Measurements from ENCODE around the gene NGEF. TPM values are rescaled to one million over a fixed set of nuclear protein-coding genes. Genes with fewer than 3 reads are reported as not detected.

Gene NGEF
- total RNA-seq, 2 experiments from 2014 or later = not detected

DNA sequence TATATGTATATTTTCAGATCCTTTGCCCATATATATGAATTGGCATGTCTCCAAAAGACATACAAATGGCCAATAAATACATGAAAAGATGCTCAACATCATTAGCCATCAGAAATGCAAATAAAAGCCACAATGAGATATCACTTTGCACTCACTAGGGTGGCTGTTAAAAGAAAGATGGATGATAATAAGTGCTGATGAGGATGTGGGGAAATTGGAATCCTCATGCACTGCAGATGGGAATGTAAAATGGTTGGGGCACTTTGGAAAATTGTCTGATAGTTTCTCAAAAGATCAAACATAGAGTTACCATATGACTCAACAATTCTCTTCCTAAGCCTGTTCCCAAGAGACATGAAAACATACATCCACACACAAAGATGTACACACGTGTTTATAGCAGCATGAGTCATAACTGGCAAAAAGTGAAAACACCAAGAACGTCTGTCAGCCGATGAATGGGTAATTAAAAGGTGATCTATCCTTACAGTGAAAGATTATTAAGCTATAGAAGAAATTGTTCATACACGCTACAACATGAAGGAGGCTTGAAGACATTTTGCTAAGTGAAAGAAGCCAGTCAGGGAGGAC lies 19.7 kb downstream of the NGEF start:
- ATAC-seq (ENCODE audit: low read depth) = no peak
- Mint-ChIP-seq H3K36me3 (no peaks in the 10 kb centered on the region), H3K4me1 (no peaks in the 10 kb centered on the region), H3K27ac (no peak overlapping the region), H3K9me3 (no peaks in the 10 kb centered on the region), H3K27me3 (peaks cover 31% of the 10 kb centered on the region), H3K4me3 (no peak overlapping the region)
- POLR2A ChIA-PET = no interaction called here
- DNase-seq = no peak

DNA sequence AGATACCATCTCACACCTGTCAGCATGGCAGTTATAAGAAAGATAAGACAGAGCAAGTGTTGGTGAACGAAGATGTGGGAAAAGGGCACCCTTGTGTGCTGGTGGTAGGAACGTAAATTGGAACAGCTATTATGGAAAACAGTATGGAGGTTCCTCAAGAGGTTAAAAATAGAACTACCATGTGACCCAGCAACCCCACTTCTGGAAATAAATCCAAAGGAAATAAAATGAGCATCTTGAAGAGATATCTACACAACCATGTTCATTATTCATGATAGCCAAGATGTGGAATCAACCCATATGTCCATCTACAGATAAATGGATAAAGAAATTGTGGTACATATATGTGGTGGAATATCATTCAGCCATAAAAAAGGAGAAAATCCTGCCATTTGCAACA lies 26.9 kb downstream of the NGEF start:
- no peaks in the 10 kb centered on the region for H3K9me3 Mint-ChIP-seq
- H3K27ac Mint-ChIP-seq = no peak overlapping the region
- POLR2A ChIA-PET = no interaction called here
- no peak for ATAC-seq (ENCODE audit: low read depth)
- H3K4me1 Mint-ChIP-seq = no peaks in the 10 kb centered on the region
- H3K36me3 Mint-ChIP-seq = no peaks in the 10 kb centered on the region
- H3K27me3 Mint-ChIP-seq = peaks cover 32% of the 10 kb centered on the region
- H3K4me3 Mint-ChIP-seq = no peak overlapping the region
- DNase-seq = no peak

DNA sequence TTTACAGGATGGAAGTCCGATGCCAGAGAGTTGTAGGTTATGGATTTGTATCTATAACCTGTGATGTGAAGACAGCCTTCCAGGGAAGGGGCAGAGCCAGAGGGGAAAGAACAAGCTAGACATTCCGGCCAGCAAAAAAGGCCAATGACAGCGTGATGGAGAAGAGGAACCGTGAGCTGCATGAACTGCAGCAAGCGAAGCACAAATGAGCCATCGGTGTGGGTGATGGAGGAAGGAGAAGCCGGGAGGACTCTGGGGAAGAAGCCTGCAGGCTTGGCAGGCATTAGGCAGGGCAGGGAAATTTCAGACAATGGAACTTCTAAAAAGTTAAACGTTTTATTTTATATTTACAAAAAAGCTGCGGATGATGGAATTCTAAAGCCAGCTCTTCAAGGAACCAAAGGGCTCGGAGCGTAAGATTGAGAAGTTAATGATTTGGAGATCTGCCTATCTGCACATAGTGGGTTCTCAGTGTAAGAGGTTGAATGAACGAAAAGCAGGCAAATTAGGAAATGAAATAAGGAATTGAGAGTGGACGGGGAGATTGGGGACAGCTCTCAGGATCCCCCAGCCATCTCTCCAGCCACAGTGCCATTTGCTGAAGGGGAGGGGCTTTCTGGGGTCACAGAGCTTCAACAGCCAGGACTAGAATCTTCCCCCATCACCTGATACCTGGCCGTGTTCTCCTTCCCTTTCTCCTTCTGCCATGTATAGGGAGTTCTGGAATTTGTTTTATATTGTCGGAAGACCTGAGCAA lies 28.4 kb downstream of the NGEF start:
- Mint-ChIP-seq H3K36me3 (no peaks in the 10 kb centered on the region), H3K9me3 (no peaks in the 10 kb centered on the region), H3K27me3 (peaks cover 23% of the 10 kb centered on the region), H3K27ac (no peak overlapping the region), H3K4me1 (no peaks in the 10 kb centered on the region), H3K4me3 (no peak overlapping the region)
- DNase-seq (no peak), ATAC-seq (ENCODE audit: low read depth) (no peak)
- POLR2A ChIA-PET = interaction anchor here (0.8 kb wide), 1 partner anchor 24 kb away, joined by 3 read pairs; no protein-coding TSS in a partner anchor

DNA sequence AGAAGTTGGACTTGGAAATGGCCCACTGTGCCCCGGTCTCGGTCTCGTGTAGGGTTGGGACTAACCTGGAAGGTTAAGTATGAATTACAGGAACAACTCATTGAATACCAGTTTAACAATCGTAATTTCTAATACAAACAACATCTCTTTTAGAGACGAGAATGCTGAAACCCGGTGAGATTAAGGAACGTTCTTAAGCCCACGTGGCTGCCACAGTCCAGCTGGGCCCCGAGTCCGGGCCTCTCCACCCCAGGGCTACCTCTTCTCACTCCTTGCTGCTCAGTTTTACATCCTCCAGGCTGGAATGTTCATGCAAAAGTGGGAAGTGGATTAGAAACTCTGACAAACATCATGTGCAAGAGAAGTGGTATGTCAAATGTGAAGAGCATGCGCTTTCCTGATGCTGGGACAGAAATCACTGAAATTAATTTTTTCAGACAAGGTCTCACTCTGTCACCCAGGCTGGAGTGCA lies 29.4 kb downstream of the NGEF start:
- Mint-ChIP-seq H3K4me1 (no peaks in the 10 kb centered on the region), H3K9me3 (no peaks in the 10 kb centered on the region), H3K36me3 (no peaks in the 10 kb centered on the region), H3K27me3 (peaks cover 16% of the 10 kb centered on the region), H3K4me3 (no peak overlapping the region), H3K27ac (no peak overlapping the region)
- POLR2A ChIA-PET = interaction anchor here (0.8 kb wide), 1 partner anchor 25 kb away, joined by 3 read pairs; no protein-coding TSS in a partner anchor
- DNase-seq = no peak
- ATAC-seq (ENCODE audit: low read depth) = no peak

DNA sequence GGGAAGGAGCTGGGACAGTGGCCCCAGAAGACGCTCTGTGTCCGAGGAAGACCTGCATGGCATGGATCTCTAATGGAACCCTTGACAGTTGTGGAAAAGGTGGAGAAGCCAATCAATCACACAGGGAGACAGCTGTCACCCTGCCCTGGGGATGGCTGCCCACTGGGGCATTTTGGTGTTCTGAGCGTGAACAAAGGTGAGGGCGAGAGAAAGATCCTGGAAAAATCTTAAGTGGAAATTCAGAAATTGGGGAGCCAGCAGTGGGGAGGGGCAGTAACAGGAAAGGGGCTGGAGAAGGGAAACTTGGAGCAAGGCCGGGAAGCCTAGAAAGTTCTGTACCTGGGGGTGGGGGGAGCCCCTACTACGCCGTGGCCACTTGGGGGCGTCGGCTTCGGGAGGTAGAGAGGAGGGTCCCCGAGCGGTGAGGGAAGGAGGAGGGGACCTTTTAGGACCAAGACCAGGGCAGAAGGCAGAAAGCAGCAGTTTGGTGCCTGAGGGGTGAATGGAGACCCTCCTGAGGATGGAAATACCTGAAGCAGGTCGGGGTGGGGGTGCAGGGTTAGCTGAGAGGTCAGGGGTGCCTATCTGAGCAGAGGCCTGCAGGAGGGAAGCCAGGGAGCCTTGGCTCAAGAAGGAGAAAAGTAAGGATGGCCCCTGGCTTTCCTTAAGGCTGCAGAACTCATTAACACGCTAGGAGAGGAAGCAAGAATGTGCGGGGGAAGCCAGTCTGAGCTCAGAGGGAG lies 30.0 kb downstream of the NGEF start:
- no peaks in the 10 kb centered on the region for H3K9me3 Mint-ChIP-seq
- peaks cover 11% of the 10 kb centered on the region for H3K27me3 Mint-ChIP-seq
- POLR2A ChIA-PET = no interaction called here
- no peak overlapping the region for H3K4me3 Mint-ChIP-seq
- DNase-seq = no peak
- no peak for ATAC-seq (ENCODE audit: low read depth)
- no peaks in the 10 kb centered on the region for H3K4me1 Mint-ChIP-seq
- no peaks in the 10 kb centered on the region for H3K36me3 Mint-ChIP-seq
- H3K27ac Mint-ChIP-seq = no peak overlapping the region

DNA sequence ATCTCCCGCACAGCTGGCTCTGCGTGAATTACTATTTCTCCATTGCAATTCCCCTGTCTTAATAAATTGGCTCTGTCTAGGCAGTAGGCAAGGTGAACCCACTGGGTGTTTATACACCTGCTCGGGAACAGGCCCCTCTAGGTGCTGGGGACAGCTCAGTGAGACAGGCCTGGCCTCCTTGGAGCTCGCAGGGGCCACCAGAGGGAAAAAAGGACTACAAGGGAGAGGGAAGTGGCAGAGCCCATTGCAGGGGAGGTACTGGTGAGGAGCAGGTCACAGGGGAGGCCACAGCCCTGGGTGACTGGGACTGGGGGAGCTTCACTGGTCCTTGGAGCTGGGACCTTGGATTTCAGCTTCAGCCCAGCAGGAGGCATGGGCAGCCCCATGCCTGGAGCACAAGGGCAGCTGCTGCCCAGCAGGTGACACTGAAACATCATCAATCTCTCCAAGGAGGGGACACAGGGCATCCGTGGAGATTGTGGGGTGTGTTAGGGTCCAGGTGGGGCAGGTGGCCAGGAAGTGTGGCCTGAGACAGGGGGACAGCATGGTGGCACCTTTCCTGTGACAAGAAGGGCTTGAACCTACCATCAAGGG lies 31.2 kb downstream of the NGEF start:
- ATAC-seq (ENCODE audit: low read depth) = no peak
- Mint-ChIP-seq H3K9me3 (no peaks in the 10 kb centered on the region), H3K27ac (no peak overlapping the region), H3K36me3 (no peaks in the 10 kb centered on the region), H3K27me3 (peaks cover 10% of the 10 kb centered on the region), H3K4me3 (no peak overlapping the region), H3K4me1 (no peaks in the 10 kb centered on the region)
- POLR2A ChIA-PET = no interaction called here
- DNase-seq = no peak

DNA sequence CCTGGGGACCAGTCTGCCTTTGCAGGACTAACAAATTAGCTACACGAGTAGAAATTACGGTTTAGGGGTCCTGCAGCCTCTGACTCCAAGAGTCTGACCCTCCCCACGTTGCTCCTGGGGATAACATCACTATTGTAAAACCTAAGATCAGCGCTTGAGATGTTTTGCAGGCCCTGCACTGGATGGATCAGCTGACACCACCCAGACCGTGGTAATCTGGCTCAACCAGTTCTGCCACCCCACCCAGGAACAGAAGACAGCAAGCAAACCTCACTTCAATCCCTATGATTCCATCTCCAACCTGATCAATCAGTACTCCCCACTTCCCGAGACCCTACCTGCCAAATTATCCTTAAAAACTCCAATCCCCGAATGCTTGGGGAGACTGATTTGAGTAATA lies 31.7 kb downstream of the NGEF start:
- Mint-ChIP-seq H3K27ac (no peak overlapping the region), H3K27me3 (peaks cover 10% of the 10 kb centered on the region), H3K9me3 (no peaks in the 10 kb centered on the region), H3K4me1 (no peaks in the 10 kb centered on the region), H3K4me3 (no peak overlapping the region), H3K36me3 (no peaks in the 10 kb centered on the region)
- DNase-seq (no peak), ATAC-seq (ENCODE audit: low read depth) (no peak)
- POLR2A ChIA-PET = no interaction called here

DNA sequence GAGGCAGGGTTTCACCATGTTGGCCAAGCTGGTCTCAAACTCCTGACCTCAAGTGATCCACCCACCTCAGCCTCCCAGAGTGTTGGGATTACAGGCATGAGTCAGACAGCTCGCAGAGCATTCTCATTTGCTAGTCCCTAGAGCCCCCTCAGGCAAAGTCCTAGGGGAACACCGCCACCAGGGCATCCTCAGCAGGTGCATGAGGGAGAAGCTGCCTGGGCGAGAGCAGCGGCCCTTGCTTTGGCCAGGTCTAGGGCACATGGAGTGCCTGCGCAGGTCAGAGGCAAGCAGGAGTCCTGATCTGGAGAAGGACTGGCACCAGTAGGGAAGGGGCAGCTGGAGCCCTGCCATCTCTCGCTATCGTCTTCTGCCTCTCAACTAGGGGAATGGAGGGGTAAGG lies 32.4 kb downstream of the NGEF start:
- POLR2A ChIA-PET = interaction anchor here (0.6 kb wide), 1 partner anchor 63 kb away, joined by 4 read pairs; no protein-coding TSS in a partner anchor
- DNase-seq (no peak), ATAC-seq (ENCODE audit: low read depth) (no peak)
- no peaks in the 10 kb centered on the region for H3K36me3 Mint-ChIP-seq
- H3K4me3 Mint-ChIP-seq = no peak overlapping the region
- no peaks in the 10 kb centered on the region for H3K4me1 Mint-ChIP-seq
- no peak overlapping the region for H3K27ac Mint-ChIP-seq
- peaks cover 10% of the 10 kb centered on the region for H3K27me3 Mint-ChIP-seq
- no peaks in the 10 kb centered on the region for H3K9me3 Mint-ChIP-seq

DNA sequence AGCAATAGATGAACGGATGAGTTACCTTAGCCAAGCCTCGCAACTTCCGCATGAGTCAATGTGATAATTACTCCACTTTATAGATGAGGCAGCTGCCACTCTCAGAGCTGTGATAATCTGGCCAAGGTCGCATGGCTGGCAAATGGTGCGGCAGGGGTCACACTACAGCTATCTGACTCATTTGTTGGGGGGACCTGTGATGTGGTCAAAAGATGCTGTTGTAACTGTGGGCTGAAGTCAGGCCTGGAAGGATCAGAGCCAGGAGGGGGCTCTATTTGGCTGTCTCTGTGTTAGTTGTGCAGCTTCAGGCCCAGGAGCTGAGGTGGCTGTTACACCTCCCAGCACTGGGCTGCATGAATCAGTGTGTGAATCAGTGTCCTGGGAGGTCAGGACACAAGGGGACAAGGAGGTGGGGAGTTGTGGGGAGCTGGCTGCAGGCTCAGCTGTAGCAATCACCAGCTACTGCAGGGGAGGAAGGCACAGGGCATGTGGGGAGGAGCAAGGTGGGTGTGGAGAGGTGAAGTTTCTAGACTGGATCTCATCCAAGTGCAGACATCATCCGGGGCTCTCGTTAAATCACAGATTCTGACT lies 33.1 kb downstream of the NGEF start:
- no peaks in the 10 kb centered on the region for H3K9me3 Mint-ChIP-seq
- no peaks in the 10 kb centered on the region for H3K4me1 Mint-ChIP-seq
- peaks cover 10% of the 10 kb centered on the region for H3K27me3 Mint-ChIP-seq
- no peaks in the 10 kb centered on the region for H3K36me3 Mint-ChIP-seq
- POLR2A ChIA-PET = no interaction called here
- H3K4me3 Mint-ChIP-seq = no peak overlapping the region
- DNase-seq = no peak
- no peak for ATAC-seq (ENCODE audit: low read depth)
- no peak overlapping the region for H3K27ac Mint-ChIP-seq

DNA sequence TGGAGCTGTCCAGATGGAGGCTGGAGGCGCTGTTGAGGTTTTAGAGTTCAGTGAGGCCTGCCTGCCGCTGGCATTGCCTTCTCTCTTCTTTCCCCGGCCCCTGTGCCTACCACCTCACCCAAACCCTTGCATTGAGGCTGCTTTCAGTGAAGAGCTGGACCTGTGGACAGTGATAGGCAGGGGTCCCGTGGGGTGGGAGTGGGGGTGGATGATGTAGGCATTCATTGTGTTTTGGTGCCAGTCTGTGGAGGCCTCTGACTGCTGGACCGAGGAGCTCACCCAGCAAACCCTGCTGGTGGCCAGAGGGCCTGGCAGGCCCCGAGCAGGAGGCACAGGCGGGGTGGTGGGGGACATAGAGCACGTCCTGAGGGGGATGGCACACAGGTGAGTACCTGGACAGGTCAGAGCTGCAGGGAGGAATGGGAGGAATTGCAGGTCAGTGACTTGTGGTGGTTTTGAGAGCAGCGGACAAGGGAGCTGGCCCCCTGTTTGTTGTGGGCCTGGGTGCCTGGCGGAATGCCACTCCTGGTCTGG lies 35.6 kb downstream of the NGEF start:
- no peaks in the 10 kb centered on the region for H3K4me1 Mint-ChIP-seq
- H3K9me3 Mint-ChIP-seq = no peaks in the 10 kb centered on the region
- no peak overlapping the region for H3K27ac Mint-ChIP-seq
- no peak overlapping the region for H3K4me3 Mint-ChIP-seq
- DNase-seq = no peak
- H3K27me3 Mint-ChIP-seq = peaks cover 10% of the 10 kb centered on the region
- H3K36me3 Mint-ChIP-seq = no peaks in the 10 kb centered on the region
- POLR2A ChIA-PET = no interaction called here
- no peak for ATAC-seq (ENCODE audit: low read depth)

DNA sequence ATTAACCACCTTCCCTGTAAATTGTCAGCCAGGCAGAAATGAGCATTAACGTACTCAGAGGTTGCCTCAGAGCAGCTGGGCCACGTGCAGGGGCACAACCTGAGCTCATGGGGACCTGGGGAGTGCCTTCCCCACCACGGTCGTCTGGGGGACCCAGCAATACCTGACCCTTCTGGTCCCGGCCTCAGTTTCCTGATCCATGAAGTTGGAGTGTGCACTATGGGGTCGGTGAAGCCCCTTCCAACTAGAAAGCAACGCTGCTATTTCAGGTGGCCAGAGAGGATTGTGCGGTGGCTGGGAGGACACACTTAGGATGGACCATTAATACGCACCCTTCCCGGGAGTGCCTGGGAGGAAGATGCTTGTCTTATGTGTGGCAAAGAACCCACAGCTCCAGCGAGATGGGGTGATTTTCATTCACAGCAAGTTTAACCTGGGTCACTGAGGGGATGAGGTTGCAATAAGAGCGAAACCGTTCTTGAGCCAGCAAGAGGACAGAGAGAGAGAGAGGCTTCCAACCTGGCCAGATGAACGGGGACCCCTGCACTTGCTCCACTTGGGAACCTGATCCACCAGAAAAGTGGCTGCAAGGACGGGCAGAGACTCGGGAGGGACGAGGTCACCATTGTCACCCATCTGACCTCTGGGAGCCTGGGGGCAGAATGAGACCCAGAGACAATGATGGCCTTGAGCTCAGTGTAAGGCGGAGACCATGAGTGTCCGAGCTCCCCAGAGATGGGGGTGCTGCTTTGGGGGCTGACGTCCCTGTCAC lies 36.2 kb downstream of the NGEF start:
- peaks cover 10% of the 10 kb centered on the region for H3K27me3 Mint-ChIP-seq
- no peak for DNase-seq
- H3K36me3 Mint-ChIP-seq = no peaks in the 10 kb centered on the region
- ATAC-seq (ENCODE audit: low read depth) = no peak
- H3K27ac Mint-ChIP-seq = no peak overlapping the region
- POLR2A ChIA-PET = no interaction called here
- H3K4me1 Mint-ChIP-seq = no peaks in the 10 kb centered on the region
- no peak overlapping the region for H3K4me3 Mint-ChIP-seq
- no peaks in the 10 kb centered on the region for H3K9me3 Mint-ChIP-seq

DNA sequence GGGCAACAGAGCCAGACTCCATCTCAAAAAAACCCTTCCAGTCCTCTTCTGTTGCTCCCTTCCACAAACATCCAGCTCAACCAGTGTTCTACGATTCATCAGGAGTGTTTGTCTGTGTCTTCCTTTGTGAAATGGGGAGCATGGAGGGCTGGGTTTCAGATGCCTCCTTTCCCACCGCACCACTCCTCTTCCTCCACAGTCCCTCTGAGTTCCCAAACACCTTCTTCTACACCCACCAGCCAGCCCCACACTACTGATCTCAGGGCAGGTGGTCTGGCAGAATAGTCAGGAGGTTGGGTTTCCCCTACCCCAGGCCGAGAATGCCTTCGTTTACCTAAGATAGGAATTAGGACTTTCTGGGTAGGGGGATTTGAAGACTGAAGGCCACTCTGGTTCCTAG lies 36.9 kb downstream of the NGEF start:
- ATAC-seq (ENCODE audit: low read depth) (no peak), DNase-seq (no peak)
- POLR2A ChIA-PET = no interaction called here
- no peak overlapping the region for H3K27ac Mint-ChIP-seq
- H3K27me3 Mint-ChIP-seq = peaks cover 8% of the 10 kb centered on the region
- H3K9me3 Mint-ChIP-seq = no peaks in the 10 kb centered on the region
- H3K4me3 Mint-ChIP-seq = no peak overlapping the region
- H3K4me1 Mint-ChIP-seq = no peaks in the 10 kb centered on the region
- no peaks in the 10 kb centered on the region for H3K36me3 Mint-ChIP-seq

Measured in activated naive CD8-positive, alpha-beta T cell treated with anti-CD3 and anti-CD28 coated beads, Interleukin-2, amount 10 ng/mL, durations not matched to agents 7 days and 5 days (primary cell).